HL-60 (cell line): ENCODE results near the gene CELF5.

Experiments used
- DNase-seq, 2 experiments: peaks; one replicate each; pipeline ENCODE4 v3.0.0-alpha.2; 2010 to 2020; ENCODE audit warnings: low read depth in 1 of 2, low spot score in 1 of 2
- H3K27ac ChIP-seq: fragments of 250-450 bp; sonication (Bioruptor Pico); replicated peaks from 2 replicates; pipeline ENCODE4 v1.5.1; 2020; ENCODE audit warnings: mild to moderate bottlenecking, moderate library complexity
- H3K27me3 ChIP-seq: fragments of 250-450 bp; sonication (Bioruptor Pico); 2 replicates; pipeline ENCODE4 v1.5.1; 2021; ENCODE audit warnings: mild to moderate bottlenecking, moderate library complexity; ENCODE audit not compliant: insufficient read depth, poor library complexity, severe bottlenecking
- H3K4me3 ChIP-seq: replicated peaks from 2 replicates; pipeline ENCODE4 v1.5.1; 2011; ENCODE audit warnings: mild to moderate bottlenecking, control low read depth, low read length; ENCODE audit not compliant: insufficient read depth
- CTCF ChIP-seq: IDR thresholded peaks from one replicate; pipeline ENCODE4 v1.5.1; 2011; ENCODE audit warnings: low read length, control low read depth, inconsistent platforms; ENCODE audit not compliant: insufficient read depth
- GABPA ChIP-seq: IDR thresholded peaks from 2 replicates; pipeline ENCODE4 v1.6.1; 2012; ENCODE audit warnings: low read depth
- POLR2AphosphoS5 ChIP-seq: IDR thresholded peaks from 2 replicates; pipeline ENCODE4 v1.6.1; 2012; ENCODE audit warnings: low read depth
- REST ChIP-seq: IDR thresholded peaks from 2 replicates; pipeline ENCODE4 v1.6.1; 2012; ENCODE audit warnings: low read depth; ENCODE audit not compliant: insufficient replicate concordance
- SPI1 ChIP-seq: IDR thresholded peaks from 2 replicates; pipeline ENCODE4 v1.6.1; 2012; ENCODE audit warnings: low read depth, mild to moderate bottlenecking, borderline replicate concordance

Gene CELF5

GRCh38 chr19:3192228-3192635 is 32.2 kb upstream of the CELF5 start:
- H3K27ac ChIP-seq: no peak overlapping the region
- TF ChIP-seq CTCF: no peak
- TF ChIP-seq SPI1: no peak
- no peak for TF ChIP-seq GABPA
- TF ChIP-seq REST: no peak
- no peak for TF ChIP-seq POLR2AphosphoS5

DNA sequence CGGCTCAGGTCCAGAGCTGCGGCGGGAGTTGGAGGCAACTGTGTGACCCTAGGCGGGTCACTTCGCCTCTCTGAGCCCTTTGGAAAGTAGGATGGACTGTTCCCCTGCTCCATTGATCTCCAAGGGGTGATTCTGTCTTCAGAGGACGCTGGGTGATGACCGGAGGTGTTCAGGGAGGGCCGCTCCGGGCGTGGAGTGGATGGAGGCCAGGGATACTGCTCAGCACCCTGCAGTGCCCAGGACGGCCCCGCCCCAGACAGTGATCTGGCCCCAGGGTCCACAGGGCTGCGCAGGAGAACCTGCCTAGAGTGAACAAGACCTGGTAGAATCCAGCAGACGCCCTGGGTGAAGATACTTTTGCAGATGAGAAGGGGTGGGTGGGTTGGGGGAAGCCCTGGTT is 31.8 kb upstream of the CELF5 start:
- no peak for DNase-seq
- Histone ChIP-seq H3K4me3 (no peak overlapping the region), H3K27ac (no peak overlapping the region), H3K27me3 (no peaks in the 10 kb centered on the region)
- no peak for TF ChIP-seq GABPA
- TF ChIP-seq SPI1: no peak
- no peak for TF ChIP-seq POLR2AphosphoS5
- no peak for TF ChIP-seq REST
- TF ChIP-seq CTCF: no peak

More at GRCh38 chr19:3192228-3192635, 32.2 kb upstream of the CELF5 start:
- H3K4me3 ChIP-seq: no peak overlapping the region
- no peak for DNase-seq
- H3K27me3 ChIP-seq: no peaks in the 10 kb centered on the region

- TF ChIP-seq SPI1 (peak; percentile 97), POLR2AphosphoS5 (no peak)
- DNase-seq: peak in 1 of 2 experiments; percentile 77
- Histone ChIP-seq H3K4me3 (no peak overlapping the region), H3K27ac (no peak overlapping the region), H3K27me3 (no peaks in the 10 kb centered on the region)
Measured at GRCh38 chr19:3193256-3194105, 31.0 kb upstream of the CELF5 start.

GRCh38 chr19:3194106-3195087 is 30.1 kb upstream of the CELF5 start:
- H3K27ac ChIP-seq: no peak overlapping the region
- no peak for TF ChIP-seq GABPA
- TF ChIP-seq SPI1: no peak
- no peak for TF ChIP-seq CTCF
- no peak for TF ChIP-seq POLR2AphosphoS5
- no peak for TF ChIP-seq REST
- H3K4me3 ChIP-seq: no peak overlapping the region
- no peaks in the 10 kb centered on the region for H3K27me3 ChIP-seq
- no peak for DNase-seq
